AG04450 (cell line): ENCODE data around the gene HRH4. TPM values are rescaled to one million over a fixed set of nuclear protein-coding genes. Genes with fewer than 3 reads are reported as not detected.

Source experiments
- CTCF ChIA-PET: fragments of 300-600, 350-600 bp; formaldehyde crosslinking; extraction: SDS; loops from one replicate; lab custom pipeline; 2022; ENCODE audit warnings: antibody characterized with exemption, inconsistent platforms; lab: Charles Lee
- POLR2A ChIA-PET: fragments of 350-600 bp; formaldehyde crosslinking; extraction: SDS; loops from one replicate; lab custom pipeline; 2021; ENCODE audit warnings: antibody characterized with exemption, inconsistent platforms; lab: Yijun Ruan, JAX
- DNase-seq: peaks from one replicate; pipeline ENCODE4 v3.0.0-alpha.2; 2011; ENCODE audit warnings: low read depth, low spot score
- H3K27ac ChIP-seq: one replicate; pipeline ENCODE4 v1.5.1; 2012; ENCODE audit warnings: low read depth, low read length, control low read depth
- H3K27me3 ChIP-seq: one replicate; pipeline ENCODE4 v1.6.0; 2012; ENCODE audit warnings: low read length; ENCODE audit not compliant: control insufficient read depth, insufficient read depth
- H3K4me3 ChIP-seq: 2 replicates; pipeline ENCODE4 v1.5.1; 2011; ENCODE audit warnings: mild to moderate bottlenecking, low read depth, low read length, control low read depth
- H3K9me3 ChIP-seq: 2 replicates; pipeline ENCODE4 v1.5.1; 2012; ENCODE audit warnings: low read length; ENCODE audit not compliant: control insufficient read depth, insufficient read depth
- CTCF ChIP-seq: IDR thresholded peaks from 2 replicates; pipeline ENCODE4 v1.5.1; 2011; ENCODE audit warnings: low read depth, low read length, control low read depth, inconsistent platforms
- polyA plus RNA-seq: library from polyadenylated mRNA; depleted of rRNA; stranded (reverse); fragments of >200 nt; gene quantifications from 2 replicates; pipeline ENCODE4 v1.2.3, GENCODE V29; 2011

The HRH4 gene
- polyA plus RNA-seq, 1 experiment: 0.01 TPM

DNA sequence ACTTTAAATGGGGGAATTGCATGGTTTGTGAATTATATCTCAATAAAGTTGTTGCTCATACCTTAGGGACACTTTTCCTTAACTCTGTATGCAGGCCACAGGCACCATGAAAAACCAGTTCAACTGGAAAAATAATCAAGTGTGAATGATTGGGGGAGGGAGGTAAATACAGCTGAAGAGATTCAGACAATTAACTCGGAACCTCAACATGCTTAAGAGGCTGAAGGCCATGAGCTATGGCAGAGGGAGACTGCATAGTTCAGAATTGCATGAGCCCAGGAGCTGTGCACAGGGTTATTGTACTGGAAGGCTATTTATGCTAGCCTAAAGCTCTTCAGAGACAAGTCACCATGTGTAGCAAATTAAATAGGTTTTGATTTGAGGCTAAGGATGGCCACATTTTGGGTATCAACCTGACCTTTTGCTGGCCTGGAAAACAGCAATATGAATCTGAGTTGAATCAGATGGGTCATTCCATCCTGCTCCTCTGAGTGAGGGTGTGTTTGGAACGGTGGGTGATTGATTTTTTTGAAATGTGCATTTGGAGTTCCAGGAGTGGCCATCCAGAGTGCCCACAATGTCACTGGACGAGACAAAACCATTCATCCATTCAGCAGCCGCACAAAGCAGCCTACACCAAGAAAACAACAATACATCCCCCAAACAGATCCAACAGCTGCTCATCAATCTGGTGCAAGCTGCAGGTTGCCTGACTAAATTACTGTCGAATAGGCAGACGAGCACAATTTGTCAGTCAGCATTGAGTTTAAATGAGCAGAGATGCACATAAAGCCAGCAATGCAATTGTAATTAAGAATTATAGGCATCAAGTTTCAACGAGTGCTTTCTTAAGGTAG lies 42.5 kb downstream of the HRH4 start:
- TF ChIP-seq CTCF: no peak
- Histone ChIP-seq H3K27ac (no peak overlapping the region), H3K4me3 (no peak overlapping the region), H3K27me3 (peaks cover 9% of the 10 kb centered on the region), H3K9me3 (no peaks in the 10 kb centered on the region)
- DNase-seq: no peak
- CTCF ChIA-PET: interaction anchor here (0.5 to 2.9 kb wide), 2 partner anchors 14 to 224 kb away, joined by 3 to 15 read pairs; no protein-coding TSS in a partner anchor
- POLR2A ChIA-PET: interaction anchor here (0.7 kb wide), 1 partner anchor 127 kb away, joined by 4 read pairs; no protein-coding TSS in a partner anchor

DNA sequence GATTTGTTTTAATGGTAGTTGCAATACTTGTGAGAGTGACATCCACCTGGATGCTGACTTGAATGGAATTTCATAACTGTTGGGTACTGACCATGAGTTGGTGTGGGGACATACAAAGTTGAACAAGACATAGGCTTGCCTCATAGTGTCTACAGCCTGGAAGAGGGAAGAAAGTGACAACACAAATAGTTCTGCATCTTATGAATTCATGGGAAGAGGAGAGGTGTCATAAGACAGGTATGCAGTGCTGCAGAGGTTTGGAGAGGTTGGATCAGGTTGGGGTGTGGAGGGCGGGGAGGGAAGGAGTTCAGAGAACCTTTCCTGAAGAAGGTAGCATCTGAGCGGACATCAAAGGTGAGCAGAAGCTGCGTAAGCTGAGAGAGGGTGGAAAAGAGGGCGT lies 44.0 kb downstream of the HRH4 start:
- H3K4me3 ChIP-seq: no peak overlapping the region
- DNase-seq: no peak
- peaks cover 11% of the 10 kb centered on the region for H3K27me3 ChIP-seq
- no peak for TF ChIP-seq CTCF
- CTCF ChIA-PET: interaction anchor here (3.3 kb wide), 1 partner anchor 16 kb away, joined by 9 read pairs; no protein-coding TSS in a partner anchor
- H3K27ac ChIP-seq: no peak overlapping the region
- POLR2A ChIA-PET: no interaction called here
- H3K9me3 ChIP-seq: no peaks in the 10 kb centered on the region

GRCh38 chr18:24506175-24506574 lies 45.7 kb downstream of the HRH4 start:
- CTCF ChIA-PET: interaction anchor here (0.6 to 3.3 kb wide), 2 partner anchors 17 to 1653 kb away, joined by 3 to 9 read pairs; no protein-coding TSS in a partner anchor

GRCh38 chr18:24509435-24509834 lies 49.0 kb downstream of the HRH4 start:
- POLR2A ChIA-PET: no interaction called here
- CTCF ChIA-PET: no interaction called here

More at GRCh38 chr18:24506175-24506574, 45.7 kb downstream of the HRH4 start:
- H3K27me3 ChIP-seq: peaks cover 10% of the 10 kb centered on the region
- H3K27ac ChIP-seq: no peak overlapping the region
- H3K9me3 ChIP-seq: no peaks in the 10 kb centered on the region
- DNase-seq: no peak
- TF ChIP-seq CTCF: no peak
- no peak overlapping the region for H3K4me3 ChIP-seq
- POLR2A ChIA-PET: no interaction called here

More at GRCh38 chr18:24509435-24509834, 49.0 kb downstream of the HRH4 start:
- Histone ChIP-seq H3K27ac (no peak overlapping the region), H3K4me3 (no peak overlapping the region), H3K9me3 (no peaks in the 10 kb centered on the region), H3K27me3 (peaks cover 7% of the 10 kb centered on the region)
- TF ChIP-seq CTCF: no peak
- no peak for DNase-seq
